ENCODE measurements around the gene SLC22A31.

GRCh38 chr16:89216315-89217137 is 16.2 kb upstream of the SLC22A31 start:
- TF ChIP-seq CTCF (IDR thresholded peaks at IDR 0.05; ENCODE audit: insufficient read depth, low read length, poor library complexity, severe bottlenecking), result peak; percentile 72
- TF ChIP-seq EZH2phosphoT487 (conservative IDR thresholded peaks at IDR 0.05; ENCODE audit: low read length), result no peak
